WTC11 (cell line): ENCODE data around the gene ZFP36L1.

Experiments
- ATF3 ChIP-seq: sonication (generic); formaldehyde crosslinking; conservative IDR thresholded peaks from 2 replicates; pipeline ENCODE4 v1.8.1; 2022; ENCODE audit warnings: mild to moderate bottlenecking, missing genetic modification reagents
- CREB1 ChIP-seq: sonication (generic); formaldehyde crosslinking; IDR thresholded peaks from 2 replicates; pipeline ENCODE4 v1.8.0; 2023; ENCODE audit warnings: mild to moderate bottlenecking, missing genetic modification reagents
- E2F1 ChIP-seq: sonication (generic); formaldehyde crosslinking; IDR thresholded peaks from 2 replicates; pipeline ENCODE4 v1.8.0; 2022; ENCODE audit warnings: mild to moderate bottlenecking, missing genetic modification reagents
- ELF4 ChIP-seq: sonication (generic); formaldehyde crosslinking; IDR thresholded peaks from 2 replicates; pipeline ENCODE4 v1.8.1; 2022; ENCODE audit warnings: low read depth, mild to moderate bottlenecking, moderate library complexity, missing genetic modification reagents
- FOXP4 ChIP-seq: sonication (generic); formaldehyde crosslinking; IDR thresholded peaks from 2 replicates; pipeline ENCODE4 v1.8.0; 2022; ENCODE audit warnings: mild to moderate bottlenecking, missing genetic modification reagents
- IRF1 ChIP-seq: sonication (generic); formaldehyde crosslinking; IDR thresholded peaks from 2 replicates; pipeline ENCODE4 v1.8.0; 2023; ENCODE audit warnings: missing genetic modification reagents
- TEAD4 ChIP-seq: sonication (generic); formaldehyde crosslinking; IDR thresholded peaks from 2 replicates; pipeline ENCODE4 v1.8.0; 2022; ENCODE audit warnings: mild to moderate bottlenecking, missing genetic modification reagents
- TP53 ChIP-seq: sonication (generic); formaldehyde crosslinking; IDR thresholded peaks from 2 replicates; pipeline ENCODE4 v1.8.1; 2023; ENCODE audit warnings: mild to moderate bottlenecking, missing genetic modification reagents
- ZNF423 ChIP-seq: fragments of 250-450 bp; sonication (Bioruptor Pico); IDR thresholded peaks from 2 replicates; pipeline ENCODE4 v2.1.2; 2022; ENCODE audit warnings: mild to moderate bottlenecking, moderate library complexity
- TF ChIP-seq, protein P1 (sequence below): fragments of 200-600 bp; IDR thresholded peaks from 2 replicates; pipeline ENCODE4 v1.8.0; 2022; ENCODE audit warnings: antibody characterized with exemption
- TF ChIP-seq, protein P2 (sequence below): sonication (generic); formaldehyde crosslinking; IDR thresholded peaks from 2 replicates; pipeline ENCODE4 v1.8.1; 2023; ENCODE audit warnings: mild to moderate bottlenecking, missing genetic modification reagents, moderate library complexity
- TF ChIP-seq, protein P3 (sequence below): fragments of 250-450 bp; sonication (Bioruptor Pico); IDR thresholded peaks from 2 replicates; pipeline ENCODE4 v2.1.2; 2022; ENCODE audit warnings: mild to moderate bottlenecking, moderate library complexity
- TF ChIP-seq, protein P4 (sequence below): sonication (generic); formaldehyde crosslinking; IDR thresholded peaks from 2 replicates; pipeline ENCODE4 v1.8.0; 2022; ENCODE audit warnings: mild to moderate bottlenecking, missing genetic modification reagents

DNA sequence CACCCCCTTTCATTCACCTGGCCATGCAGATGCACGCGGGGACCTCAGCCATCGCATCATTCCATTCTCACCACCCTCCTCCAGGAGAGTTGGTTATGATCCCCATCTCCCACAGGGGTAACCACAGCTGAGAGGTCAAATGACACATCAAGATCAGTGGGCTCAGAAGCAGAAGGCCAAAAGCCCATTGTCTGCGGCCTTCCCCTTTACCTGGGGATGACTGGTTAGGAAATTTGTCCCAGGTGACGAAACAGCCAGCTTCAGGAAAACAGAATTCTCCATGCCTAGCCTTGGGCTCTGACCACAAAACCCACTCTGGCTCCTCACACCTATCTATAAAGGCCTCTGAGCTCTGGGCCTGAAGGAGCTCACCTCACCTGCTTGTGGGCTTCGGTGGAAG is 36.1 kb downstream of the ZFP36L1 start:
- TF ChIP-seq TEAD4 (CRISPR knock-in tag), result no peak
- no peak for TF ChIP-seq ZNF423 (CRISPR knock-in tag)
- TF ChIP-seq, protein P1, sequence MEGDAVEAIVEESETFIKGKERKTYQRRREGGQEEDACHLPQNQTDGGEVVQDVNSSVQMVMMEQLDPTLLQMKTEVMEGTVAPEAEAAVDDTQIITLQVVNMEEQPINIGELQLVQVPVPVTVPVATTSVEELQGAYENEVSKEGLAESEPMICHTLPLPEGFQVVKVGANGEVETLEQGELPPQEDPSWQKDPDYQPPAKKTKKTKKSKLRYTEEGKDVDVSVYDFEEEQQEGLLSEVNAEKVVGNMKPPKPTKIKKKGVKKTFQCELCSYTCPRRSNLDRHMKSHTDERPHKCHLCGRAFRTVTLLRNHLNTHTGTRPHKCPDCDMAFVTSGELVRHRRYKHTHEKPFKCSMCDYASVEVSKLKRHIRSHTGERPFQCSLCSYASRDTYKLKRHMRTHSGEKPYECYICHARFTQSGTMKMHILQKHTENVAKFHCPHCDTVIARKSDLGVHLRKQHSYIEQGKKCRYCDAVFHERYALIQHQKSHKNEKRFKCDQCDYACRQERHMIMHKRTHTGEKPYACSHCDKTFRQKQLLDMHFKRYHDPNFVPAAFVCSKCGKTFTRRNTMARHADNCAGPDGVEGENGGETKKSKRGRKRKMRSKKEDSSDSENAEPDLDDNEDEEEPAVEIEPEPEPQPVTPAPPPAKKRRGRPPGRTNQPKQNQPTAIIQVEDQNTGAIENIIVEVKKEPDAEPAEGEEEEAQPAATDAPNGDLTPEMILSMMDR, result no peak
- TF ChIP-seq, protein P2, sequence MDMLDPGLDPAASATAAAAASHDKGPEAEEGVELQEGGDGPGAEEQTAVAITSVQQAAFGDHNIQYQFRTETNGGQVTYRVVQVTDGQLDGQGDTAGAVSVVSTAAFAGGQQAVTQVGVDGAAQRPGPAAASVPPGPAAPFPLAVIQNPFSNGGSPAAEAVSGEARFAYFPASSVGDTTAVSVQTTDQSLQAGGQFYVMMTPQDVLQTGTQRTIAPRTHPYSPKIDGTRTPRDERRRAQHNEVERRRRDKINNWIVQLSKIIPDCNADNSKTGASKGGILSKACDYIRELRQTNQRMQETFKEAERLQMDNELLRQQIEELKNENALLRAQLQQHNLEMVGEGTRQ, result no peak
- no peak for TF ChIP-seq ATF3 (CRISPR knock-in tag)
- TF ChIP-seq CREB1, result no peak
- TF ChIP-seq IRF1 (CRISPR knock-in tag), result no peak
- no peak for TF ChIP-seq E2F1 (CRISPR knock-in tag)
- TF ChIP-seq TP53 (CRISPR knock-in tag), result no peak
- TF ChIP-seq FOXP4 (CRISPR knock-in tag), result no peak
- TF ChIP-seq, protein P3, sequence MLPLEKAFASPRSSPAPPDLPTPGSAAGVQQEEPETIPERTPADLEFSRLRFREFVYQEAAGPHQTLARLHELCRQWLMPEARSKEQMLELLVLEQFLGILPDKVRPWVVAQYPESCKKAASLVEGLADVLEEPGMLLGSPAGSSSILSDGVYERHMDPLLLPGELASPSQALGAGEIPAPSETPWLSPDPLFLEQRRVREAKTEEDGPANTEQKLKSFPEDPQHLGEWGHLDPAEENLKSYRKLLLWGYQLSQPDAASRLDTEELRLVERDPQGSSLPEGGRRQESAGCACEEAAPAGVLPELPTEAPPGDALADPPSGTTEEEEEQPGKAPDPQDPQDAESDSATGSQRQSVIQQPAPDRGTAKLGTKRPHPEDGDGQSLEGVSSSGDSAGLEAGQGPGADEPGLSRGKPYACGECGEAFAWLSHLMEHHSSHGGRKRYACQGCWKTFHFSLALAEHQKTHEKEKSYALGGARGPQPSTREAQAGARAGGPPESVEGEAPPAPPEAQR (CRISPR knock-in tag), result no peak
- TF ChIP-seq ELF4 (CRISPR knock-in tag), result no peak
- TF ChIP-seq, protein P4, sequence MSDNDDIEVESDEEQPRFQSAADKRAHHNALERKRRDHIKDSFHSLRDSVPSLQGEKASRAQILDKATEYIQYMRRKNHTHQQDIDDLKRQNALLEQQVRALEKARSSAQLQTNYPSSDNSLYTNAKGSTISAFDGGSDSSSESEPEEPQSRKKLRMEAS, result no peak
